NT2/D1 (cell line): ENCODE measurements around the gene FHOD3.

Source experiments
- SUZ12 ChIP-seq: IDR thresholded peaks from 2 replicates; pipeline ENCODE4 v1.6.1; 2011; ENCODE audit not compliant: insufficient read length, insufficient read depth; ENCODE audit errors: extremely low read depth
- YY1 ChIP-seq: IDR thresholded peaks from 2 replicates; pipeline ENCODE4 v1.6.1; 2011; ENCODE audit not compliant: insufficient read length, insufficient read depth
- ZNF274 ChIP-seq: IDR thresholded peaks from 2 replicates; pipeline ENCODE4 v1.6.1; 2011; ENCODE audit warnings: mild to moderate bottlenecking, low read depth, low read length

- TF ChIP-seq ZNF274 (no peak), SUZ12 (no peak), YY1 (no peak)
Measured at GRCh38 chr18:36326771-36327170, 29.3 kb downstream of the FHOD3 start.
